CD4-positive, alpha-beta T cell treated with Interleukin-6 at 100 ng/mL for 8 hours (primary cell): ENCODE data around the gene ACADL.

ENCODE experiments used
- DNase-seq: peaks from one replicate; pipeline ENCODE4 v3.0.0-alpha.2; 2020; ENCODE audit warnings: mixed read lengths, low spot score

Gene ACADL

DNA sequence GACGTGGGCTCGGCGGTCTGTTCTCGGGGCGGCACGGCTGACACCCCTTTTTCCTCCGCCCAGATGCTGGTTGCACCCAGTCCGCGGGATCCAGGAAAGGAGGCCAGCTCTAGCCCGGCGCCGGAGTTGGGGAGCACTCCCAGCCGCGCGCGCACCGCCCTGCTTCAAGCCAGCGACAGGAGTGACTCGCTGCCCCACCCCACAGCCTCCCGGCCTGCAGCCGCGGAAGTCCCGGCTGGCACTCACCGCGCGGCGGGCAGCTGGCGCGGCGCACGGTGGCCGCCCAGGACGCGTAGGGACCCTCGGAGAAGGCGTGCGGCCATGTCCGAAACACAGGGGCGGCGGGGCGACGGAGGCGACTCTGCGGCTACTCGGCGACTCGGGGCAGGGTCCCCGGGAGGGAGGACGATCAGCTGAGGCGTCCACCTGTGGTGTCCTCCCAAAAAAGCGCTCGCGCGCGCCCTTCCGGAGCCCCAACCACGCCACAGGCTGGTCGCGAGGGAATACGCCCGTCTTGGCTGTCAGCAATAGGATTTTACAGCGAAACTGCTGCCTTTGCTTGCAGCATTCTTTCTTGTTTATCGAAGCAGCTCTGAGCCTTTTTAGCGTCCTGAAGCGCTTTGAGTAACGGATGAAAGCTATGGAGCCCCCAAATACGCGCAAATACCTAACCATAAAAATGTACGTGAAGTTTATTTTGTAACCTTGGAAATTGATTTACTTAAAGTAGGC is at the start of gene ACADL:
Gene ACADL (minus strand): TSS at position 507 of the 732 bp plus-strand sequence. CDS start 184 bp downstream, at position 323.
- DNase-seq = no peak

DNA sequence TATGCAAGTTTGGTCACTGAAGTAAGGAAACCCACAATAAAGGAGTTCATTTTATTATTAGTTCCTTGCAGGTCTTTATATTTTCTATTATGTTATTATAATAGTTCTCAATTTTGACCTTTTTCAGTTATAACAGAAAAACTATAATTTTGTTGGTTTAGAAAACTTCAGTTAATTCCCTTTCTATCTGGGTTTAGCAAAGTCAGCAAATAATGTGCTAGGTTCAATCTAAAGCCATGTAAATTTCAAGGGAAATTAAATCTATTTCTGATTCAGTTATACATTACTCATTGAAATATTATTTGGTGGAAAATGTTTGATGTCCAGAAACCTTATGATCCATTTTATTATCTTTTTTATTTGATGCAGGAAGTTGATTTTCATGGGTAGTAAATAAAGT is 46.1 kb upstream of the ACADL start:
- no peak for DNase-seq

DNA sequence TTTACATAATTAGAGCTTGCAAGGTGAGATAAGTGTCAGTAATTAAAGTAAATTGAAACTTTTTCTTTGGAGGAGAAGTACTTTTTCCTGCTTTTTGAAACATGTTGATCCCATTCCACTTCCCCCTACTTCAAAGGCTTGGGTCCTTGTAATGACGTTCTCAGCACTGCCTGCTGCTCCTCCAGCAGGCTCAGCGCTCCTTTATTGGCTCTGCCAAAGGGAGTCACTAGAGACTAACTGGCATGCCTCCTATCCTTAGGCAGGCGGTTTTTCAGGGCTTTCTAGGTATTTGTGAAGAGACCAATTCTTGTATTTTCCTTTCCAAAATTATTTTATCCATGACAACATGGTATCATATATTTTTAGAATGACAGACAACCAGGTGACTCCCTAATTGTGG is 43.9 kb upstream of the ACADL start:
- DNase-seq = no peak

DNA sequence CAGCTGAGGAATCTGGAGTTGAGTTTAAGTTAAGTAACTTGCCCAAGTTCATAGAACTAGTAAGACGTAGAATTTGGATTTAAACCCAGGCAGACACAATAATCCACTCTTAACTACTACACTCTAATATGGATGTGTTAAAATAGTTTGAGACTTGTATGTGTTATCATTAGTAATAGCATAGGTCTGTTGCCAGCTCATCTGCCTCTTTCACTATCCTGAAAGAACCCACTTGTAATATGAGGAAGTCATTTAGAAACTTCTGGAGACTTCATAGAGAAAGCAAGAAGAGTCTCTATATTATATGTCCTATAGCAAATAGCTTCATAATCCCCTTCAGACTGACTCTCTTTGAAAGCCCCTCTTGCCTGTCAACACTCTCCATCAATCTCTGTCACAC is 43.0 kb upstream of the ACADL start:
- DNase-seq = no peak

DNA sequence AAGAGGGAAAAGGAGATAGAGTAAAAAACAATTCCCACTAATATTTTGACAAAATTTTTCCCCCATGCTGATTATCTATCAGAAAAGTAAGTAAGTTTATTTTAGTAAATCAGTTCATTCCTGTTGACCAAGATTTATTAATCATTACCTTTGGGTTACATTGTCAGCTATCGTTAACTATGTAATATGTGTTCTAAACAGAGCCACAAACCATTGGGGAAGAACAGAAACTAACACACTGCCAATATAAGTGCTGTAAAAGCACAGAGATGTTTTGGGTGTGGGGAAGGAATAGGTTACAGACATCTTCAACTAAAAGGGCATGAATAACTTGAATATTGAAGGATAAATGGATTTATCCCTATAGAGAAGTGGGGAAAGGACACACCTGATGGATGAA is 42.5 kb upstream of the ACADL start:
- DNase-seq = no peak

DNA sequence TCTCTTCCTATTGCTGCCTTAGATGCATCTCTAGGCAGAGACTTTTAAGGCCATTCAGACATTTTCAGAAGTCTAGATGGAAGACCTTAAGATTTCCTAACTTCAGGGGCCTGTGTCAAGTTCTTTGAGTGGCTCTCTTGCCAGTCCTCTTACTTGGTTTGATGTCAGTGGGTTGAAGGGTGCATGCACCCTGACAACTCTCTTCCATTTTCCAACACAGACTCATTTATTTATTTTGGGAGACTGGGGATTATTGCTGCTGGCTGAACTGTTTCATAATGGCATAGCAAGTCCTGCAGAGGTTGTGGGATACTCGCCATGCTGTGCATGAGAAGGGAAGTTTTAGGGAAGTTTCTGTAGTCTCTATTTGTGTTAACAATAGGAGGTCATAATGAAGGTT is 39.0 kb upstream of the ACADL start:
- no peak for DNase-seq

DNA sequence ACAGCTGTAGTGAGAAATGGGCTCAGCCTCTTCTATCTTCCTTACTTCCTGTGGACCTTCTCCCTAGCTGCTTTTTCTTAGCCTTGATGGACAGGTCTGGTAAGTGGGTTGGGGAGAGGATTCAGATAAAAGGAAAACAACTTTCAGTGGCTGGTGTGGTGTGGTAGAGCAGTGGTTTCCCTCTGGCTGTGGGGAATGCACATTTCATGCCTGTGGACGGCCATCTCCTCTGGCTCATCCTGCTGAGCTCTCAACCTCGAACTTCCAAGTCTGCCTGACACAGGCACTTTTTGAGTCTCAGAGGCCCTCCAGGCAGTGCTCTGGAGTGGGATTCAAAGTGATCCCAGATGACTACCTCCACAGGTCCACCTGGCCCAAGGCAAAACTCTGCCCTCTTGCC is 38.6 kb upstream of the ACADL start:
- no peak for DNase-seq

DNA sequence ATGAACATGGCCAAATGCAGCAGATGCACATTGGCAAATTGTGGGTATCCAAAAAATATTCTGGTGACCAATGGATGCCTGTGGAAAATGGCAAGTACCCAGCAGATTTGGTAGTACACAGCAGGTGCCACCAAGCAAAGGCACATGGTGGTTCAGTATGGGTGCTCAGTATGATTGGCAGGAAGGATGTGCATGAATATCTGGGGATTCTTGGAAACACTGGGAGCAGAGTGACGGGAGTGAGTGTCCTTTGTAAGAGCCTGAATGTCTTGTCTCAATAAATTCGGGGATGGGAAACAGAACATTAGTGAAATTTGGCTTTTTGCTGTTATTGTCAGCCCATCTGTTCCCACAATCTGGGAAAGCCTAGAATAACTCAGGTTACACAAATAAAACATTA is 36.8 kb upstream of the ACADL start:
- no peak for DNase-seq

DNA sequence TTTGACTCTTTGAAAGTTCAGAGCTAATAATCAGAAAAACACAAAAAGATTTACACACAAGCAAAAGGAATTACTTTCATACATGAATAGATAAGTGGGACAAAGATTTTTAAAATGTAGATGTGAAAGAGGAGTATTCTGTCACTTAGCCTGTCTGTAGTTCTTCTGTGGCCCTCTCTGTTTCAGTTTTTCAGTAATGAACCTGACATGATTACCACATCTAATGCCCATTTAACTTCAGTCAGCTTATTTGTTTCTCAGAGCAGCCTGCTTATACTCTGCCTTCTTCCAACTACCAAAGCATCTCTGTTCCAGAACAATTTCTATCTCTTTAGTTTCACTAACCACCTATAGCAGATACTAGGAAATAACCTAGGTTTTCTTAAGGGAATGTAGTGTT is 34.4 kb upstream of the ACADL start:
- no peak for DNase-seq

DNA sequence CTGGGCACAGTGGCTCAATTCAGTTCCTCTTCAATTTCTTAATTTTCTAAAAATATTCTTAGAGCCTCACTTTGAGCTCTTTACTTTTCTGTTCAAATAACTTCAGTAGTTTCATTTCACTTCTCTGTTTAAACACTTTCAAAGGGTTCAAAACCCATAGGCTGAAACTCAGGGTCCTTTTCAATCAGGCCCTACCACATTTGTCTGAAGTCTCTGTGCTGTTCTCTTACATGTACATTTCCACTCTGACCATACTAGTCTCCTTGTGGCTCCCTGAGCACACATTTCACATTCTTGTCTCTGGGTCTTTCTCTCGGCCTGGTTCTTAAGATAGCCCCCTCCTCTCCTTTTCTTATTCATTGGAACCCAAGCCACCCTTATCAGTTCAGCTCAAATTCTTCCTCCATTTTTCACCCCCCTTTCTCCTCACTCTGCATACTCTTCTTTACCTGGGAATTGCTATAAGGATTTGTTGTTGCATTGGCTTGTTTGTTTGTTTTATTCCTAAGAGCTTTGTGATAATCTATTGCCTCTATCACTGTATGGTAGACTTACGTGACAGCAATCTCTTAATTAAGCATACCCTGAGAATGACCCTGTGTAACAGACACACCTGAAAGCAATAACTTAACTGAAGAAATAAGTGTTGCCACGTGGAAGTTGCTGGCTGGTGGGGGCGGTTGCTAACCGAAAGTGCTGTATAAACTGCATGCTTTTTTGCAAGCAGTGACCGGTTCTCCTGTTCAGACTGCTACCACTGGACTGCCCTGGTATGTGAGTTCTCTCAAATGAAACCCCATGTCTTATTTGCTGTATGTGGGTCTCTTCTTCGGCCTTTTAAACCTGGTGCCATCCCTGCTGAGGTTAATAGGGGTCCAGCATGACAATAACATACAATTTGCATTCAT is 27.7 kb upstream of the ACADL start:
- no peak for DNase-seq

DNA sequence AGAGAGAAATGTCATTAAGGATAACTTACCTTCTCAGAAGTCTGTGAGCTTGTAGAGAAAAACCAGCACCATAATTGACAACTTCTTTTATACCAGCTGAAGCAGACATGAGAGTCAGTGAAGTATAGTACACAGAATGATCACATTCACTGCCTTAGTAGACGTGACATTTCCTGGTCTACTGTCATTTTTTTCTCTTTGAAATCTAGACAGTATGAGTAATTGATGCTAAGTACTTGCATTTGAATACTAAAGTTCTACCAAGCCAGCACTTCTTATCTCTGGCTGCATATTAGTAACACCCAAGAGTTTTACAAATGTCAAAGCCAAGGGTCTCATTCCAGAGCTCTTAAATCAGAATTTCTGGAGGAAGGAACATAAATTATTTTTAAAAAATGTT is 25.4 kb upstream of the ACADL start:
- no peak for DNase-seq

DNA sequence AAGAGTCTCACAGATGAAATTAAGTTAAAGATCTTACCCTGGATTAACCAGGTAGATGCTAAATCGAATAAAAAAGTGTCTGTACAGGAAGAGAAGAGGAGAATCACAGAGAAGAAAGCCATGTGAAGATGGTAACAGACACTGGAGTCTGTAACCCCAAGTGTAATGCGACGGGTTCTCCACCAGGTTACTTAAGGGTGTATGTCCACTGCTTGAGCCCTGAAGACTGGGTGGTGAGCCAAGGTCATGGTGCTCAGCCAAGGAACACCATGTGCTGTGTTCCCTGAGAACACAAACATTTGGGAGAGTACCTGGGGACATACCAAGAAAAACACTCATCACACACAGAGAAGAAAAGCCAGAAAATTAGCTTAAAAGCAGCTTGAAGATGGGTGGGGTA is 8.2 kb upstream of the ACADL start:
- no peak for DNase-seq

DNA sequence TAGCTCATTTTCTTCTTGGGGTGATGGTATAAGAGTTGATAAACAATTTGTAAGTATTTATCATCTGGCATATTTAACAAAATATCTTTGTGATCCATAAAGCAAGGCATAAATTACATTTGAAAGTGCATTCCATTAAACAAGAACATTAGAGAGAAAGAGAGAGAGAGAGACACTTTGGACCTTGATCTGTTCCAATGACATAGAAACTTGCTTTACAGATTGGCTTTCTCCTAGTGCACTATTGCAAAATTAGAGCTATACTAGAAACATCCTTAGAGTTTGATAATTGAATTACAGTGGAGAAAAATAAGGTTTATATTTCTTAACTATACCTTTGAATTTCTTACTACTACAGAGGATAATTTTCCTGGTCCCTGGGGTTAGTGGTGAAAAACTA is 5.7 kb upstream of the ACADL start:
- DNase-seq = no peak

DNA sequence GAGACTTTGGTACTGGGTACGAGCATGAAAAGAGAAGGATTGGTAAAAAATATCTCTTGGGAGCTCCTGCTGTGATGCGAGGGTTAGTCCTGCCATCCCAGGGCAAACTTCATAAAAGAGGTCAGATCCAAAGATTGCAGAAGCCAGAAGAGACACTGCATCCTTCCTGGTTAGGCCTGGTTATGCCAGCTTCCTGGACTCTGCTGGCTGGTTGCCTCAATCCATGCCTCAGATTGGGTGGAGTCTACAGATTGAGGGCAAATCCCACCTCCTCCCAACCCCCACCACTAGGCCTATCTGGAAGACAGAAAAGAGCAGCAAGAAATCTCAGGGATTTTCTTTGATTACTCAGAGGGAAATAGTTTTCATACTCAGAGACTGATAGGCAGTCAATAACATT is 5.3 kb upstream of the ACADL start:
- DNase-seq = no peak

DNA sequence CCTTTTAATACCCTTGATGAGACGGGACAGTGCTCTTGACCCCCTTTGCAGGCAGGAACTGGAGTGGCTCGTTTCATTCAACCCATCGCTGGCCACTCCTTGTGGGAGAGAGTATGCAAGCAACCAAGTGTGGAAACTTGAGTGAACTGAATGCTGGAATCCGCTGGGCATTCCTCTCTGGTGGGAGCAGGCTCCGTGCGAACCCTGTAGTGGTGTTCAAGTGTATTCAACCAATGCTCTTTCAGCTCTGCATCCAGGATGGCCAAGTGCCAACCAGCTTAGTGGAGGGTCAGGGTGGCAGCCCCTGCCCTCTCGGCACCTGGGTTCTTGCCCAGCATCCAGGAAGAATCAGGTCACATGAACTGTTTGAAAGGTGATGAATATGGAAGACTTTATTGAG is 3.3 kb upstream of the ACADL start:
- DNase-seq = no peak

DNA sequence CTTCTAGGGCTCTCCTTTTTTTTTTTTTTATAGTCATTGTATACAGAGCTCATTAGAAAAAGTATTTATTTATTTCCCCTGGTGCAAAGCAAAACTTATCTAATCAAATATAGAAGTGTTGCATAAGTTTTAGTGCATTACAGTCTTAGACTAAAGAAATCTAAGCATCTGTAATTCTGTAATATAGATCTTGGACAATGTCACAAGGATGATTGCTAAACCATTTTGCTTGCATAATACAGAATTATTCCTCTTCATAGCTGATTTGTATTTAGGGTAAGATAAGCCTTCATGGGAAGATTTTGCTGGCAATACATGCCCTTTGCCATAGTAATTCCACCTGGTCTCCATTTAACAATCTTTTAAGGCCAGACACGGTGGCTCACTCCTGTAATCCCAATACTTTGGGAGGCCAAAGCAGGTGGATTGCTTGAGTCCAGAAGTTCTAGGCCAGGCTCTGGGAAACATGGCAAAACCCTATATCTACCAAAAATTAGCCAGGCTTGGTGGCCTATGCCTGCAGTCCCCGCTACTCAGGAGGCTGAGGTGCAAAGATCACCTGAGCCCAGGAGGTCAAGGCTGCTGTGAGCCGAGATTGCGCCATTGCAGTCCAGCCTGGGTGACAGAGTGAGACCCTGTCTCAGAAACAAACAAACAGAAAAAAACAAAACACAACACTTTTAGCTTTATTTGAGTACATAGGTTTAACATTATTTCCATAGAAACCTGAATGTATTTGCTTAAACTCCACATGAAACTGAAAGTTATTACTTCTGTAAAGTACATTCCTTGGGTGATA is 2.2 kb upstream of the ACADL start:
- DNase-seq = no peak

DNA sequence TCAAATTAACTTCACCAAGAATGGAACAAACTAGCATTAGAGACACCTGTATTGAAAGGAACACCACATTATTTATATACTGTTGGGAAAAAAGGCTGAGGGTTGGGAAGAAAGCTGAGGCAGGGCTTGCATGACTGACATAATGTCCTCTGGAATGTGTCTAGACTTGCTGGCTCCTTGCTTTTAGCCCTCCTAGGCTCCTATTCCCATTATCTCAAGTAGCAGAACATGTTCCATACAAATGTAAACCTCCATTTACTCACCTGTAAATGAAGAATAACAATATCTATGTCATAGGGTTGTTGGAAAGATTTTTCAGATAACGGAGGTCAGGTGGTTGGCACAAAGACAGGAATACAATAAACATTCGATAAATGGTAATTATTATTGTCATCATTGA is 976 bp upstream of the ACADL start:
- DNase-seq = no peak

DNA sequence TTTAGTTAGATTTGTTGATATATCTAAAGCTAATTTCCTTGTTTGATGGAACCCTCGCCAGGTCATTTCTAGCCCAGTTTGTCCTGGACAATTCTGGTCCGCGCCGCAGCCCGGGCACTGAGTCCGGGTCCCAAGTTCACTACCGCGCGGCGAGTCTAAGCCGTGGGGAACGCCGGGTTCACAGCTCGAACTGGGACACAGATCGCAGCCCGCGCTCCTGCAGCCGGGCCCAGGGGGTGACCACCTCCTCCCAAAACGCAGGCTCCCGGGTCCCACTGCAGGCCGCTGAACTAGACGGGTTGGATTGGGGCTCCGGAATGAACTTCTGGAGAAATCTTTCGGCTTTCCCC is 681 bp downstream of the ACADL start:
- DNase-seq = no peak

DNA sequence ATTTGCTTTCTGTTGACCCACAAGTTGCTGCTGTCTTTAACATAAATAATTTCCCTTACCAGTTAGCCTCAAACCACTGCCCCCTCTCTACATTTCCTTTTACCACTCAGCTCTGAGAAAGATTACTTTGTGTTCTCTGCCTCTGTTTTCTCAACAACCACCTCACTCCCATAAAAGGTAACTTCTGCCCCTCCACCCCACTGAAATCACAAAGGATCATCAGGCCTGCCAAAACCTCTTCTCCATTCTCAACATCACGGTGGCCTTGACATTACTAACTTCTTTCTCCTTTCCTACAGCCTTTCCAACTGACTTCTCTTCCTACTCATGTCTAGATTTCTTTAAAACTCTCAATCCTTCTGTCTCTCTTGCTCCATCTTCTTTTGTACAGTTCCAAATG is 10.1 kb downstream of the ACADL start:
- no peak for DNase-seq

DNA sequence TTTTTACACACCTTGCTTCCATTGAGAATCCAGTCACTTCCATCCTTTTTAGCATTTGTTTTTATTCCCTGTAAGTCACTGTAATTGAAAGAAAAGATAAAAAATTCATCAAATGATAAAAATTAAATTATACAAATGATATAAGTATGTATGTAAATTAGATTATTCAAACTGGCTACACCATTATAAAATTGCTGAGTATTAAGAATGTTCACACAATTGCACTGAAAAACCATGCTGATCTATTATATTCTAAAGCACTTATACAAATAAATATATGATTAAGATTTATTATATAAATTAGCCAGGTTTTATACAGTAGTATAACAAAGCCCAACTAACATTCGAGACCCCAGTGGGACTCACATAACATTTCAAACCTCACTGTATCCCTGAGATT is 15.1 kb downstream of the ACADL start:
- DNase-seq = no peak

DNA sequence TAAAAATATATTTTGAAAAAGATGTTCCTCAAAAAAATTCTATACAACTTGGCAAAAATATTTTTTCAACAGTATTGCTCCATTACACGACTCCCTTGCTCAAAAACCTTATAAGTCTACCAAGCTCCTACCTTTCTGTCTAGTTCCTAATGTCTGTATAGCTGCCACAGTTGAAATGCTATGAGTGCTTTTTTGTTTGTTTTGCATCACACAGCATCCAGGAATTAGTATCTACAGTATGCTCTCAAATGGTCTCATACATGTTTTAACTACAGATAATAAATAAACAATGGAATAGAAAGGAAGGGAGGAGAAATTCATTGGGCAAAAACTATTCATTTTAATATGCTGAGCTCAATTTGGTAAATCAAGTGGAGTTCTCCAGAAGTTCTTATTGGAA is 17.3 kb downstream of the ACADL start:
- DNase-seq = no peak

DNA sequence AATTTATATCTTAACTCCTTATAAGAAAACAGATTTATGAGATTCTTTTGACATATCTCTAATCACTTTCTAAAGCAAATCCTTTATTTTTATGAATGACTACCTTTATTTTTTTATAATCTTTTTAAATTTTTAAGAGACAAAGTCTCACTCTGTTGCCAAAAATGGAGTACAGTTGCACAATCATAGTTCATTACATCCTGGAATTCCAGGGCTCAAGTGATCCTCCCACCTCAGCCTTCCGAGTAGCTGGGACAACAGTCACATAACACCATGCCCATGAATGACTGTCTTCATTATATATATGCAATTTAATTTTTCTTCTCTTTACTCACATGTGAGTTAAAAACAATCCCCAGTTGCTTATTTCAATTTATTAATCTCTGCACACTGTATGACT is 21.7 kb downstream of the ACADL start:
- no peak for DNase-seq

DNA sequence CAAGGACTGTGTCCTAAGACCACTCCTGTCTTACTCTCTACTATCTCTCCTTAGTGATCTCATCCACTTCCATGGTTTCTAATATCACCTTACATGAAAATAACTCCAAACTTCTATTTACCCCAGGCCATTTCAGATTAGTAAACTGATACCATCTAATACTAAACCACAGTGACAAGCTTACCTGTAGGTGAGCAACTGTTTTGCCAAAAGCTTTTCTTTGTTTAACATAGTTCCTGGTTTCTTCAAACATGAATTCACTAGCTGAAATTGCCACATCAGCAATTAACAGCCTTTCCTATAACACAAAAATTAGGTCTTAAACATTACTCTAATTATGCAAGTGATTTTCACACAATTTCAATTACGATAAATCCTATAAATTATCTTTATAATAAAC is 22.1 kb downstream of the ACADL start:
- no peak for DNase-seq
